Activated T-helper 1 cell treated with Interleukin-2 at 50 U/mL for 16 hours (primary cell): ENCODE results near the gene CMTM7.
A peak's percentile ranks its signal among the peaks of the same experiment; 100 is the strongest.

Experiments used
- DNase-seq: peaks from one replicate; pipeline ENCODE4 v3.0.0-alpha.2; 2020; ENCODE audit warnings: low read depth

Gene CMTM7

DNA sequence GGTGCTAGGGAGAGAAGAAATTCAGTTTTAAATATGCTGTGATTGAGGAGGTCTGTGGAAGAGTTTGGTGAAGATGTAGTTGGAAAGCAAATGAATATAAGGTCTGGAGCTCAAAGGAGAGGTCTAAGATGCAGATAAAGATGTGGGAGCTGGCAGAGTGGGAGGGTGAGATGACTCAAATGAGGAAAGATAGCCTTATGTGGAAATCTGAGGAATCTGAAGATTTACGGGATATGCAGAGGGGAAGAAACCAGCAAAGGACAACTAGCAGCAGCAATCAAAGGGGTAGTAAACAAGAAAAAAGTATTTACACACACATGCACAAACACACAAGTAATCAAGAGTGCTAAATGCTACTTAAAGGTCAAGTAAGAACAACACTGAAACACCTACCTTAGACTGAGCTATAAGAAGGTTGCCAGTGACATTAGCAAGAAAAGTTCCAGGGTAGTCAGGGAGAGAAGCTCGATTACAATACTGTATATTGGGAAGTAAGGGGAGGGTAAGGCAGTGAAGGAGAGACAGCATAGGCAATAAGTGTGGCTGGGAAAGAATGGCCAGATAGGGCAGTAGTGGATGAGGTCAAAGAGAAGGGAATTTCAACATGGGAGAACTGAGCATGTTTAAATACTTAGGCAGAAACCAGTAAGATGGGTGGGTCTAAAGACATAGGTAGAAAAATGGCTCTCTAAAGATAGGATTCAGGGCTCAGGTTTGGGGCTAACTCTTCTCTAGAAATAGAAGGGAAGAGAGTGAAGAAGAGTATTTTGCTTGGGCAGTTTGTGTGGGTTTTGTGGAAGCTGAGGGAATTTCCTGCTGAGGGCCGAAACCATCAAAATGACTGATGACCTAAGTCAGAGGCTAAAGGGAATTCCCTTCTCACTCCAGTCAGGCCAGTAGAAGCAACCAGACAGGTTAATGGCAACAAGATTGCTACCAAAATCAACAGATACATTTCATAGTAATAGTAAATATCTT, 102.1 kb downstream of the CMTM7 start:
- no peak for DNase-seq

- no peak for DNase-seq
These were observed 103.4 kb downstream of the CMTM7 start for GRCh38 chr3:32495085-32495484.

DNA sequence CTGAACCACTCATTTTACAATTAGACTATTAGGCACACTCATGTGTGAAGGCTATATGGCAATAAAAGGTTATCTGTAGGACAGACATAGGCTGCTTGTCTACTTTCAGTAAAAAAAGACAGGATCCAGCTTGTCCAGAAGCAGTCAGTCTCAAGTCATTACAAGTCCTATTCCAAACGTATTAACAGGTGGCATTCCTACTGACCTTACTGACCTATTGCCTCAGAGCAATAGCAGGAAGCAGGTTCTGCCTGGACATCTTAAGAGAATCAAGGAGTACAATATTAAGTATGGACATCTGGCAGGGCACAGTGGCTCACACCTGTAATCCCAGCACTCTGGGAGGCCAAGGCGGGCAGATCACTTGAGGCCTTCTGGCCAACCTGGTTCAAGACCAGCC, 104.0 kb downstream of the CMTM7 start:
- DNase-seq, result no peak

GRCh38 chr3:32498252-32498651, 106.6 kb downstream of the CMTM7 start:
- DNase-seq, result no peak

DNA sequence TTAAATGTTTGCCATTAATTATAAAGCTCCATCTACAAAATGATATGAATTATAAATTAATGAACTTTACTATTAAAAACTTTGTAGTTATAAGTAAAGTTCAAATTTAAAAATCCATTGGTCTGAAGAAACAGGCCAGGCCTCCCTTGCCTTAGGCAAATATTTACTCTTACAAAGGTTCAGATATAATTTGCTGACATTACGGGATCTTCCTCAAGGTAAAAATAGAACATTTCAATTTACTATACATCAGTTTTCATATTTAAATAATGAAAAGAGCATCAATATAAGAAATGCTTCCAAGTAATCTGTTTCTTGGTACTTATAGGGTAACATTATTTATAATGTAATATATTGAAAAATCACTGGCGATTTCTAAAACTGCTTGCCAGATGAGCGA, 107.3 kb downstream of the CMTM7 start:
- DNase-seq, result no peak

DNA sequence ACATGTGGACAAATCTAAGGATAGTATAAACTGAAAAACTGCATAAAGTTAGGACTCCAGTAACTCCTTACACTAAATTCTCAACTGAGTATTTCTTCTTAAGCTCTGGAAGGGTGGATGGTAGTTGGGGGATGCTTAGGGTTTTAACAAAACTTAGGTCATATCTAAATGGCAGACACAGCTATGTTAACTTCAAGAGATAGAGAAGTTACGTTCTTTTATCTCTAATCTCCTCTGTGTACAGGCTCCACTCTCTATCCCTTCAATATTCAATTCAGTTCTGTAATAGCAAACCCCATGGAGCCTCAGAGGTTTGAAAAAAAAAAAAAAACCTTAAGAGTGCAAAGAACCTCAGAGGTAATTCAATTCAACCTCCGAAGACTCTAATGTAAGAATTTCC, 107.9 kb downstream of the CMTM7 start:
- no peak for DNase-seq

DNA sequence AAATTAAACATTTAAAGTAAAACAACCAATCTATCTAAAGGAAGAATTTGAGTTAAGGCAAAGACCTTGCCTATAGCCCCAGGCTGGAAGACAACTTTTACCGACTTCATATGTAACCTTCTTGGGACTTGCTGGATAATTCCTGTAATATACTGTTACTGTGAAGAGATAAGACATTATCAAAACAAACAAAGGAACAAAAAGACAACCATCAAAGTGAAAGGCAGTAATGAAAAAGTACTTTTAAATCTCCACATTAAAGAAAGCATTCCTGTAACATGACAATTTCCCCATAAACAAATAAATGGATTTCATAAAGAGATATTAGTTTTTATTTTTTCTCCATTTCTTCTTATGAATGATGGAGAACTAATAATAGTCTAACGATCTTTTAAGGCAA, 108.6 kb downstream of the CMTM7 start:
- no peak for DNase-seq

DNA sequence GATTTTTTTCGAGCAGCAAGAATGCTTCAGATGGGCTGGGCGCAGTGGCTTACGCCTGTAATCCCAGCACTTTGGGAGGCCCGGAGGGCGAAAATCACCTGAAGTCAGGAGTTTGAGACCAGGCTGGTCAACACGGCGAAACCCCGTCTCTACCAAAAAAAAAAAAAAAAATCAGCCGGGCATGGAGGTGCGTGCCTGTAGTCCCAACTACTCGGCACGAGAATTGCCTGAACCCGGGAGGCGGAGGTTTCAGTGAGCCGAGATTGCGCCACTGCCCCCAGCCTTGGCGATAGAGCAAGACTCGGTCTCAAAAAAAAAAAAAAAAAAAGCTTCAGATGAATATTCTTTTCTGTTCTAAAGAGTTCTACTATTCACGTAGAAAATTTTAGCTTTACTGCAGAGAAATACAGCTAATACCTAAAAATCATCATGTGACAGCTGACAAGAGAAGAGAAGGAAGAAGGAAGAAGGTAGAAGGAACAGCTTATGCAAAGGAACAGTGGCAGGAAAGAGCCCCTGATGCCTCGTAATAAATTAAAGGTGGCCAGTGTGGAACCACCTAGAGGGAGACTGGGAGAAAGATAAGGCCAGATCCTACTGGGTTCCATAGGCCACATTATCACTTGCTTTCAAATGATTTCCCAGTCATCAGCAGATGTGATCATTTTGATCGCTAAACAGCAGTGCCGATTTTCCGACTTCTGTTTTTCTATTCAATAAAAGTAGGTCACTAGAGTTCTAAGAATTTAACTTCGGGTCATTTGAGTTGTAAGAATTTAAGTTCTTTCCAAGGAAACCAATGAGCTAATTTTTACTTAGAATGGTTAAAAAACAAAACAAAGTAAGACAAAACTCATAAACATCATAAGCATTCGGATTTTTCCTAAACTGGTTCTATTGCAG, 109.5 kb downstream of the CMTM7 start:
- no peak for DNase-seq

DNA sequence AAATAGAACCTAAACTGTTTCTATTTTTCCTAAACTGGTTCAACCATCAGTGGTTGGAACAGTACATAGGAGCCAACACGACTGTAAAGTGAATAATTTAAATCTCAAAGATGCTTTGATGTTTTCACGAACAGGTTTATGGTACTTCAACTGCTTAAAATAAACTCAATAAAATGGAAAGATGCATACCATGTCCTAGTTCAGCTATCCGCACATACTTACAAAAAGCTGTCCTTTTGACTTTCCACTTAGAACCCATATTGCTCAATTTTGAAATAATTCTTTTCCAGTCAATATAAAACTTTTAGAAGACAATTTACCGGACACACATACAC, 110.1 kb downstream of the CMTM7 start:
- no peak for DNase-seq

GRCh38 chr3:32502118-32502945, 110.7 kb downstream of the CMTM7 start, which contains the start of gene CMTM6:
Gene CMTM6, minus strand, starts transcription at chr3:32502852. Its CDS starts 107 bp downstream, at chr3:32502745.
- peak; percentile 61 for DNase-seq

DNA sequence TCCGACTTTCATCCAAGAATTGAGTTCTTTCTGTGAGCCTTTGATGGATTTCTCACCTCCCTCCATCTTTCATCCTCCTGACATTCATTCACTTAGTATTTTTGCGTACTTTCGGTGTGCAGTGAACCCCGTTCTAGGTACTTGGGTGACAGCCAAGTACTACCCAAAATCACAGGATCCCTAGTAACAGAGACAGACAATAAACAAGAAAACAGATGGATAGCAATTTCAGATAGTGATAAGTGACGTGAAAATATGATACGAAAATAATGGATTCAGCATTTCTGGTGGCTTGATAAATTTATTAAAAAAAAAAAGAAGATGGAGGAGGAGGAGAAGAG, 111.3 kb downstream of the CMTM7 start:
- no peak for DNase-seq
